IMR-90 (cell line): ENCODE results near the gene CCL14. TPM values are rescaled to one million over a fixed set of nuclear protein-coding genes. Genes with fewer than 3 reads are reported as not detected.

Source experiments
- ATAC-seq: fragments of 200-7000 bp; cut with Tn5 transposase; 2 replicates; pipeline ENCODE4 v1.9.1; 2020; ENCODE audit warnings: low read depth, mild to moderate bottlenecking, moderate library complexity
- BruUV-seq: library from RNA; stranded (reverse); fragments of 400-500 nt; replicated peaks from 2 replicates; lab custom pipeline; 2021; lab: Mats Ljungman, UMichigan
- CTCF ChIA-PET: fragments of 300-600 bp; formaldehyde crosslinking; extraction: SDS; loops from one replicate; lab custom pipeline; 2021; ENCODE audit warnings: antibody characterized with exemption; lab: Yijun Ruan, JAX
- POLR2A ChIA-PET: fragments of 300-600 bp; sonication (Branson Sonifier 250); formaldehyde crosslinking; loops from one replicate; lab custom pipeline; 2022; ENCODE audit warnings: antibody characterized with exemption; ENCODE audit not compliant: unreplicated experiment; lab: Charles Lee
- DNase-seq: peaks from one replicate; pipeline ENCODE4 v3.0.0; 2013
- H2AFZ ChIP-seq: replicated peaks from 2 replicates; pipeline ENCODE3; 2013; ENCODE audit warnings: low read length, mild to moderate bottlenecking; ENCODE audit not compliant: poor library complexity
- H2AK5ac ChIP-seq: 2 replicates; pipeline ENCODE4 v1.6.1; 2013; ENCODE audit warnings: low read depth, low read length, inconsistent platforms
- H2AK9ac ChIP-seq: replicated peaks from 2 replicates; pipeline ENCODE3; 2013; ENCODE audit warnings: mild to moderate bottlenecking, low read depth, low read length, moderate library complexity; ENCODE audit not compliant: poor library complexity
- H2BK120ac ChIP-seq: 2 replicates; pipeline ENCODE4 v1.6.1; 2013; ENCODE audit warnings: low read depth, low read length, inconsistent platforms
- H2BK15ac ChIP-seq: 3 replicates; pipeline ENCODE4 v1.6.1; 2013; ENCODE audit warnings: low read depth, low read length, inconsistent platforms
- H2BK20ac ChIP-seq: 2 replicates; pipeline ENCODE4 v1.6.1; 2013; ENCODE audit warnings: low read depth, mild to moderate bottlenecking, inconsistent platforms, low read length, moderate library complexity
- H2BK5ac ChIP-seq: 2 replicates; pipeline ENCODE4 v1.6.1; 2013; ENCODE audit warnings: mild to moderate bottlenecking, low read depth, low read length, inconsistent platforms; ENCODE audit not compliant: poor library complexity, severe bottlenecking
- H3K14ac ChIP-seq: replicated peaks from 2 replicates; pipeline ENCODE4 v1.6.1; 2013; ENCODE audit warnings: low read depth, low read length, inconsistent platforms
- H3K18ac ChIP-seq: 2 replicates; pipeline ENCODE4 v1.6.1; 2013; ENCODE audit warnings: low read depth, low read length, control low read depth
- H3K23ac ChIP-seq: 2 replicates; pipeline ENCODE4 v1.6.1; 2013; ENCODE audit warnings: low read depth, low read length, inconsistent platforms
- H3K27ac ChIP-seq: 2 replicates; pipeline ENCODE4 v1.5.1; 2013; ENCODE audit warnings: mild to moderate bottlenecking, control low read depth, low read length; ENCODE audit not compliant: insufficient read depth
- H3K27me3 ChIP-seq: 2 replicates; pipeline ENCODE4 v1.6.1; 2013; ENCODE audit warnings: low read length; ENCODE audit not compliant: control insufficient read depth, insufficient read depth
- H3K36me3 ChIP-seq: 2 replicates; pipeline ENCODE4 v1.6.1; 2013; ENCODE audit warnings: low read length, mixed read lengths; ENCODE audit not compliant: control insufficient read depth, insufficient read depth
- H3K4ac ChIP-seq: 2 replicates; pipeline ENCODE4 v1.6.1; 2013; ENCODE audit warnings: low read depth, low read length, inconsistent platforms
- H3K4me1 ChIP-seq: 2 replicates; pipeline ENCODE4 v1.6.1; 2013; ENCODE audit warnings: low read length, mixed read lengths; ENCODE audit not compliant: control insufficient read depth, insufficient read depth
- H3K4me2 ChIP-seq: 2 replicates; pipeline ENCODE4 v1.6.1; 2013; ENCODE audit warnings: low read depth, mild to moderate bottlenecking, control low read depth, low read length, moderate library complexity
- H3K4me3 ChIP-seq: 2 replicates; pipeline ENCODE4 v1.5.1; 2013; ENCODE audit warnings: low read depth, mild to moderate bottlenecking, control low read depth, low read length, moderate library complexity; ENCODE audit not compliant: insufficient read depth
- H3K56ac ChIP-seq: 2 replicates; pipeline ENCODE4 v1.6.1; 2013; ENCODE audit warnings: low read length, inconsistent platforms; ENCODE audit not compliant: insufficient read depth; ENCODE audit errors: extremely low read depth
- H3K79me1 ChIP-seq, 2 experiments: 2 replicates each; pipeline ENCODE4 v1.6.1; 2013; ENCODE audit warnings: low read length in 2 of 2, inconsistent platforms in 1 of 2, low read depth in 1 of 2
- H3K9ac ChIP-seq: 2 replicates; pipeline ENCODE4 v1.6.1; 2013; ENCODE audit warnings: low read depth, low read length, control low read depth
- H3K9me1 ChIP-seq: 2 replicates; pipeline ENCODE4 v1.6.1; 2013; ENCODE audit warnings: low read length, inconsistent platforms; ENCODE audit not compliant: insufficient read depth
- H3K9me3 ChIP-seq: 2 replicates; pipeline ENCODE4 v1.6.1; 2013; ENCODE audit warnings: low read length; ENCODE audit not compliant: control insufficient read depth, insufficient read depth
- H4K20me1 ChIP-seq: 2 replicates; pipeline ENCODE4 v1.6.1; 2013; ENCODE audit warnings: low read length, inconsistent platforms; ENCODE audit not compliant: insufficient read depth
- H4K5ac ChIP-seq: 2 replicates; pipeline ENCODE4 v1.6.1; 2013; ENCODE audit warnings: mild to moderate bottlenecking, low read depth, low read length, control low read depth
- H4K8ac ChIP-seq, 2 experiments: 2 replicates each; pipeline ENCODE4 v1.6.1; 2013; ENCODE audit warnings: low read depth in 2 of 2, low read length in 2 of 2, control low read depth in 1 of 2, inconsistent platforms in 1 of 2
- H4K91ac ChIP-seq: 2 replicates; pipeline ENCODE4 v1.6.1; 2013; ENCODE audit warnings: low read depth, low read length, inconsistent platforms; ENCODE audit not compliant: insufficient read depth
- BHLHE40 ChIP-seq: fragments of 150-350 bp; IDR thresholded peaks from 2 replicates; pipeline ENCODE4 v1.6.1; 2016; ENCODE audit warnings: mild to moderate bottlenecking, low read depth, low read length
- CEBPB ChIP-seq: IDR thresholded peaks from 2 replicates; pipeline ENCODE4 v1.6.1; 2012; ENCODE audit warnings: low read depth, low read length, improper control_type of control experiment
- CHD1 ChIP-seq: IDR thresholded peaks from 2 replicates; pipeline ENCODE4 v1.6.1; 2012; ENCODE audit warnings: low read depth, low read length, improper control_type of control experiment
- CTCF ChIP-seq: conservative IDR thresholded peaks from 2 replicates; pipeline ENCODE4 v1.5.1; 2012; ENCODE audit warnings: mild to moderate bottlenecking, low read depth, low read length, improper control_type of control experiment
- ELK1 ChIP-seq: fragments of 150-350 bp; IDR thresholded peaks from 2 replicates; pipeline ENCODE4 v1.6.1; 2016; ENCODE audit warnings: low read depth, mild to moderate bottlenecking, low read length, moderate library complexity, borderline replicate concordance
- FOS ChIP-seq: fragments of 150-350 bp; IDR thresholded peaks from 2 replicates; pipeline ENCODE4 v1.6.1; 2016; ENCODE audit warnings: low read depth, low read length
- MAFK ChIP-seq: IDR thresholded peaks from 2 replicates; pipeline ENCODE4 v1.6.1; 2012; ENCODE audit warnings: low read depth, low read length, improper control_type of control experiment
- MAZ ChIP-seq: IDR thresholded peaks from 2 replicates; pipeline ENCODE4 v1.6.1; 2012; ENCODE audit warnings: low read depth, mild to moderate bottlenecking, low read length, improper control_type of control experiment, moderate library complexity, borderline replicate concordance
- MXI1 ChIP-seq: IDR thresholded peaks from 2 replicates; pipeline ENCODE4 v1.6.1; 2012; ENCODE audit warnings: low read depth, mild to moderate bottlenecking, low read length, moderate library complexity, borderline replicate concordance
- NFE2L2 ChIP-seq: fragments of 150-350 bp; IDR thresholded peaks from 2 replicates; pipeline ENCODE4 v1.6.1; 2016; ENCODE audit warnings: low read depth, mild to moderate bottlenecking, low read length
- POLR2A ChIP-seq: IDR thresholded peaks from 2 replicates; pipeline ENCODE4 v1.6.1; 2012; ENCODE audit warnings: mild to moderate bottlenecking, low read depth, low read length
- RAD21 ChIP-seq: IDR thresholded peaks from 2 replicates; pipeline ENCODE4 v1.6.1; 2012; ENCODE audit warnings: low read length, improper control_type of control experiment
- RCOR1 ChIP-seq: IDR thresholded peaks from 2 replicates; pipeline ENCODE4 v1.6.1; 2012; ENCODE audit warnings: mild to moderate bottlenecking, low read length, improper control_type of control experiment; ENCODE audit not compliant: insufficient replicate concordance
- RFX5 ChIP-seq: IDR thresholded peaks from 2 replicates; pipeline ENCODE4 v1.8.0; 2012; ENCODE audit warnings: low read depth, mild to moderate bottlenecking, low read length, moderate library complexity
- SMC3 ChIP-seq: fragments of 150-350 bp; IDR thresholded peaks from 2 replicates; pipeline ENCODE4 v1.6.1; 2016; ENCODE audit warnings: low read depth, mild to moderate bottlenecking, antibody characterized with exemption, low read length, moderate library complexity
- USF2 ChIP-seq: fragments of 150-350 bp; IDR thresholded peaks from 2 replicates; pipeline ENCODE4 v1.6.1; 2017; ENCODE audit warnings: mild to moderate bottlenecking, antibody characterized with exemption, low read length, low read depth
- WGBS, 2 experiments: methylation state at CpG; one replicate each; pipeline versions ENCODE4 v1.1.5 to v1.1.7; 2013; ENCODE audit warnings: missing lambda C conversion rate in 2 of 2; ENCODE audit not compliant: insufficient read length in 1 of 2; ENCODE audit errors: extremely low coverage in 2 of 2; 5-methylcytosine and 5-hydroxymethylcytosine counted together
- dilution Hi-C: fragments of 300-500 bp; cut with HindIII; formaldehyde crosslinking; loops from one replicate; pipeline ENCODE4 v1.14.3; 2018; ENCODE audit warnings: low sequenced_read_pairs; ENCODE audit not compliant: unreplicated experiment
- in situ Hi-C: fragments of 300-500 bp; cut with MboI; formaldehyde crosslinking; loops from 3 replicates; pipeline ENCODE4 v1.14.3; 2019; ENCODE audit warnings: low sequenced_read_pairs, inconsistent platforms, mixed read lengths
- intact Hi-C: fragments of 100-400 bp; cut with micrococcal nuclease; formaldehyde crosslinking; loops from 2 replicates; pipeline ENCODE4 v1.10.0; 2022
- polyA plus RNA-seq, 3 experiments: library from polyadenylated mRNA; depleted of rRNA; stranded (reverse); fragments of >200 nt; gene quantifications; 2 replicates each; pipeline ENCODE4 v1.2.3, GENCODE V29; 2012; ENCODE audit warnings: low replicate concordance in 1 of 3
- total RNA-seq: library from RNA; depleted of rRNA; stranded (reverse); fragments of >200 nt; gene quantifications from 2 replicates; pipeline ENCODE4 v1.2.3, GENCODE V29; 2012

Gene CCL14
- total and polyA plus RNA-seq, 2 of the 4 experiments (the other 2 are of a cell fraction): not detected

- Histone ChIP-seq H3K27ac (no peak overlapping the region), H3K36me3 (no peaks in the 10 kb centered on the region), H3K14ac (no peak overlapping the region), H2AFZ (no peak overlapping the region), H3K4me1 (no peaks in the 10 kb centered on the region), H3K9me1 (no peaks in the 10 kb centered on the region), H4K91ac (no peak overlapping the region), H4K20me1 (no peaks in the 10 kb centered on the region), H3K56ac (no peak overlapping the region), H3K27me3 (no peaks in the 10 kb centered on the region; the same call in none of the 2 replicates), H2BK20ac (no peak overlapping the region), H2BK120ac (no peak overlapping the region), H4K8ac (no peak overlapping the region), H3K18ac (no peak overlapping the region), H4K5ac (no peak overlapping the region), H2BK15ac (no peak overlapping the region), H3K9me3 (no peaks in the 10 kb centered on the region), H3K4me3 (no peak overlapping the region), H3K4ac (no peak overlapping the region), H2AK5ac (no peak overlapping the region), H2BK5ac (no peak overlapping the region), H3K9ac (no peak overlapping the region), H2AK9ac (no peak overlapping the region), H3K4me2 (no peak overlapping the region), H3K79me1 (no peaks in the 10 kb centered on the region), H3K23ac (no peak overlapping the region)
- WGBS, 2 experiments: 89% methylated on average over 1 of the region's 9 CpGs; no CpG with 5 or more reads in 1 of the 2 experiments
- intact Hi-C loops (no loop called here), dilution Hi-C loops (no loop called here), in situ Hi-C loops (no loop called here)
- CTCF ChIA-PET: no interaction called here
- no TSS peak for BruUV-seq
- TF ChIP-seq RAD21 (no peak), CHD1 (no peak), USF2 (no peak), CEBPB (no peak), MAZ (no peak), SMC3 (no peak), CTCF (no peak), RCOR1 (no peak), RFX5 (no peak), NFE2L2 (no peak), MAFK (no peak), POLR2A (no peak), MXI1 (no peak), FOS (no peak), ELK1 (no peak), BHLHE40 (no peak)
- no peak for DNase-seq
- POLR2A ChIA-PET: interaction anchor here (0.6 kb wide), 1 partner anchor 9 kb away, joined by 5 read pairs; no protein-coding TSS in a partner anchor
- no peak for ATAC-seq
Measured at GRCh38 chr17:35942588-35943186, 43.8 kb downstream of the CCL14 start.
